GM18909 (cell line): ENCODE results near the gene CDK15.

Experiments
- ATAC-seq: cut with Tn5 transposase; IDR thresholded peaks from one replicate; pipeline ENCODE4 v1.9.1; 2021; ENCODE audit warnings: mild to moderate bottlenecking; ENCODE audit not compliant: unreplicated experiment, poor library complexity

CDK15 gene

GRCh38 chr2:201900362-201900761 is 94.0 kb downstream of the CDK15 start:
- ATAC-seq, result peak; percentile 79

GRCh38 chr2:201901786-201902185 is 95.4 kb downstream of the CDK15 start:
- ATAC-seq, result no peak

- ATAC-seq, result peak; percentile 94
Observed at GRCh38 chr2:201904538-201905420, 98.4 kb downstream of the CDK15 start.

- no peak for ATAC-seq
Observed at GRCh38 chr2:201906777-201907562, 100.6 kb downstream of the CDK15 start.

- no peak for ATAC-seq
Observed at GRCh38 chr2:201907563-201907881, 101.2 kb downstream of the CDK15 start.

GRCh38 chr2:201908901-201909300 is 102.6 kb downstream of the CDK15 start:
- no peak for ATAC-seq

- no peak for ATAC-seq
Observed at GRCh38 chr2:201909348-201909747, 103.0 kb downstream of the CDK15 start.

- ATAC-seq, result no peak
Observed at GRCh38 chr2:201909961-201910361, 103.6 kb downstream of the CDK15 start.

- no peak for ATAC-seq
Observed at GRCh38 chr2:201911372-201911771, 105.0 kb downstream of the CDK15 start.

- ATAC-seq, result no peak
Observed at GRCh38 chr2:201913201-201913600, 106.9 kb downstream of the CDK15 start.

- peak; percentile 72 for ATAC-seq
Observed at GRCh38 chr2:201915446-201915845, 109.1 kb downstream of the CDK15 start.

GRCh38 chr2:201916565-201916964 is 110.2 kb downstream of the CDK15 start:
- no peak for ATAC-seq

GRCh38 chr2:201918616-201919307 is 112.4 kb downstream of the CDK15 start:
- ATAC-seq, result no peak

- no peak for ATAC-seq
Observed at GRCh38 chr2:201919308-201919634, 112.9 kb downstream of the CDK15 start.

- ATAC-seq, result no peak
Observed at GRCh38 chr2:201923436-201924328, 117.3 kb downstream of the CDK15 start.

GRCh38 chr2:201924453-201924852 is 118.1 kb downstream of the CDK15 start:
- no peak for ATAC-seq

- ATAC-seq, result no peak
Observed at GRCh38 chr2:201925056-201925455, 118.7 kb downstream of the CDK15 start.

GRCh38 chr2:201926067-201926466 is 119.7 kb downstream of the CDK15 start:
- ATAC-seq, result no peak

GRCh38 chr2:201928363-201928762 is 122.0 kb downstream of the CDK15 start:
- ATAC-seq, result no peak
